GM11168 (cell line): ENCODE results near the gene DRD3.

Experiments used
- in situ Hi-C: fragments of 300-500 bp; cut with MboI; formaldehyde crosslinking; loops from one replicate; pipeline ENCODE4 v1.12.0; 2022; ENCODE audit warnings: low sequenced_read_pairs; ENCODE audit not compliant: unreplicated experiment

Gene DRD3

DNA sequence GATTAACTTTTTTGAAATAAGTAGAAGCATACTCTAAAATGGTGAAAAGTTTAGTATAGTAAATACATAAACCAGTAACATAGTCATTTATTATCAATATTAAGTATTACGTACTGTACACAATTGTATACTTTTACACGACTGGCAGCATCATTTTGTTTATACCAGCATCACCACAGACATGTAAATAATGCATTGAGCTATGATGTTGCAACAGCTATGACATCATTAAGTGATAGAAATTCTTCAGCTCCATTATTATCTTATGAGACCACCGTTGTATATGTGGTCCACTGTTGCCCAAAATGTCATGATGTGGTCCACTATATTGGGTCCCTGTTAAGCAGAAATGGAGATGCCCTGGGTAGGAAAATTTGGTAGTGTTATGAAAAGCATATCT lies 51.3 kb downstream of the DRD3 start:
- in situ Hi-C loops: no loop called here

GRCh38 chr3:114126461-114126860 lies 52.4 kb downstream of the DRD3 start:
- in situ Hi-C loops: no loop called here

DNA sequence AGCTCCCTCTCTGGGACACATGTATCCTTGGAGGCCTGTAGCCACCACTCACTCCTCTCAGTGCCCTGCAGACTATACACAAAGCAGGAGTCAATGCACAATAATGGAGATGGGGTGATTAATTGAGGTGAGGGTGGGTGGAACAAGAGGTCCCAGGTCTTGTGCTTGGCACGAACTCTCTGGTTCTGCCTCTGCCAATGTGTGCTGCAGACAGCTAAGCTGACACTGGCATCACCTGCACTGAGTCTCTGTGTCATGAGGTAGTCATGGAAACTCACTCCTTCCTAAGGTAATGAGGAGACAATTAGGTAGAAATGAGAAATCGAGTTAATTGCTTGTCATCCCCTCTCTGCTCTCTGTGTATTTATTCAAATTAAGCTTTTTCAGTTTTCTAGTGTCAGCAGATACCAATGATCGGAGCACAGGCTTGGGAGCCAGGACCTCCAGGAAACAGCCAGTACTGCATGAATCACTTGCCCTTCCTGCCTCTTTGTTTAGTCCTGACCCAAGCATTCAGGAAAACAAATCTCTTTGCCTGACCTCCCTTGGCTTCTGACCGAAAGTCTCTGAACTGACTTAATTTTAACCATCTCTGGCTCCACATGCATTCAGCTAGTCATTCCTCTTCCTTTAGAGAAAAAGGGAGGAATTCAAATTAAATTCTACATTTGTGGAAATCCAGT lies 56.7 kb downstream of the DRD3 start:
- in situ Hi-C loops: no loop called here

DNA sequence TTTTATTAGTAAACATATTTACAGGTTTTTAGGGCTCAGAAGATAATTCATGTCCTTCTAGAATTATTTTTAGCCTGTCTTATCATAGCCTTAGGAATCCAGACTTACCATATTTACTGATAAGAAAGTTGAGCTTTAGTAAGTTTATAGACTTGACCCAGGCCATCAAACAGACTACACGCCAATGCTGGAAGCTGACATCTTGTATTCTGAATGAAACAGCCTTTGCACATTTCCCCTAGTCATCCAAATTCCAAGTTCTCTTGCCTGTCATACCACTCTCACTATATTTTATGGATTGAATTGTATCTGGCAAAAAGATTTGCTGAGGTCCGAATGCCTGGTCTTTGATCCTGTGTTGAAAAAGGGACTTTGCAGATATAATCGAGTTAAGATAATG lies 58.6 kb downstream of the DRD3 start:
- in situ Hi-C loops: no loop called here

- in situ Hi-C loops: no loop called here
Measured at GRCh38 chr3:114119776-114120175, 59.1 kb downstream of the DRD3 start.

DNA sequence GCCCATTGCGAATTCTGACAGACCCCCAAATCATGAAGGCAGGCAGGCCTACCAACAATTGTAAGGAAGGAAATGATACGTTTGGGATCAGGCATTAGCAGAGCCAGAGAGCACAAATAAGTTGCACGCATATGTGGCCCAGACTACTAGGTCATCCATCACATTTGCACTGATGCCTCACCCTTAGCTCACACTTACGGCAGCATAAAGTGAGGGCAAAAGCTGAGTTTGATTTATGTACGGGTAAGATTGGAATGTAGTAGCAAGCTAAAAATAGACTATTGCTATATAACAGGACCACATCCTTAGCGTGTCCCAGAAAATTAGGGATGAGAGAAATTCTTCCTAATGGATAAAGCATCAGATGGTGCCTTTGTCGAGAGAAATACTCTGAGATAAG lies 63.7 kb downstream of the DRD3 start:
- in situ Hi-C loops: no loop called here

DNA sequence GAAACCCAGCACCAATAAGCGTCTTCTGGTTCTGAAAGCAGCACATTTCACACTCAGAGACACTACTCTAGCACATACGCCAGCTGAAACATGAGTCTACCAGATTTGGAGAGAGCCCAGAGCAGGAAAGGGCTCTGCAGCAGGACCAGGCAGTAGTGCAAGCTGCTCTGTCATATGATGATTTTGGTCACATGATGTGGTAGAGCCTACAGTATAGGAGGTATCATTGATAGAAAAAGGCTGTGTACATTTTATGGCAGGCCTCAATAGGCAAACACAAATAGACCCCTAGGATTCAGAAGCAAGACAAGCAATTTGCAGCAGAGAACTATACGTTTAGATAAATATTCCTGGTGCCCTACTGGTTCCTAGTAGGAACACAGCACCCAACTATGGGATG lies 64.1 kb downstream of the DRD3 start:
- in situ Hi-C loops: no loop called here

DNA sequence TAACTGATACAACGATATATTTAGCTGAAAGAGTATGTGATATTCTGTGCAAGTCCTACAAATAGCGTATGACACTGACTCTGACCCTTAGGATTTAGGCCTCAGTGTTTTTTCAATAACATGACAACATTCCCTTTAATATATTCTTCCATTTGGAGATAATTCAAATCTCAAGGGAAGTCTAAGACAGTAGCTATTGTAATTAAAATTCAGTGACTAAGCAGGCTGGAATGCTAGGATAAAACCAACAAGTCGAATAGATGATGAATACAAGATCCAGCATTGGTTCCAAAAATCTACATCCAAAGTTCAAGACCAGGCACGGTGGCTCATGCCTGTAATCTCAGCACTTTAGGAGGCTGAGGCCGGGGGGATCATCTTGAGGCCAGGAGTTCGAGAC lies 66.2 kb downstream of the DRD3 start:
- in situ Hi-C loops: no loop called here

DNA sequence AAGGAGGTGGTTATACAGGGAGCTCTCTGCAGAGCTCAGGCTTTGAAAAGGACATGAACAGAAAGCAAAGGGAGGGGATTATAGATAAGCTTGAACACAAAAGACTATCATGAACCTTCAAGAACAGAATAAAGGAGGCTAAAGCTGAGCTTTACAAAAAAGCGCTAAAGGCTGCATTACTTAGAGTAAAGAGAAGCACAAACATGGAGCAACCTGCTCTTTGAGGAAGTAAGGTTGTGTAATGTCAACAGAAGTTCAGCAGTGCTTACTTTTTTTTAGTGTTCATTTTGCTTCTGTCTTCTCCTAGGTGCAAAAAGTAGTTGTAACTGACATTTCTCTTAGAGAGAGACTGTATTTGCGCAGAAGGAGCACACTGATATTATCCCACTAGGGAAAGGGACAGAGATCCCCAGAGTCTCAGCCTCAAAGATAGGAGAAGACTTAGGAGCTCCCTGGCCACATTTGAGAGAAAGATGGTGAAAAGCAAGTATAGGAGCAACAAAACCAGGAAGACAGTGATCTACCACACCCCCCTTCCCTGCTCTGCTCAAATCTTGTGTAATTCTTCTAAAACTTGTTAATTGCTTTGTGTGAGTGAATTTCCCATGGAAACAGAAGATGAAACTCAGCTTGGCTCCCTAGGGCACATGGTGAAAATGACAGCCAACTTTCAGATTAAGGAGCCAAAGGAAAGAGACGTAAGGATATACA lies 67.6 kb downstream of the DRD3 start:
- in situ Hi-C loops: no loop called here

DNA sequence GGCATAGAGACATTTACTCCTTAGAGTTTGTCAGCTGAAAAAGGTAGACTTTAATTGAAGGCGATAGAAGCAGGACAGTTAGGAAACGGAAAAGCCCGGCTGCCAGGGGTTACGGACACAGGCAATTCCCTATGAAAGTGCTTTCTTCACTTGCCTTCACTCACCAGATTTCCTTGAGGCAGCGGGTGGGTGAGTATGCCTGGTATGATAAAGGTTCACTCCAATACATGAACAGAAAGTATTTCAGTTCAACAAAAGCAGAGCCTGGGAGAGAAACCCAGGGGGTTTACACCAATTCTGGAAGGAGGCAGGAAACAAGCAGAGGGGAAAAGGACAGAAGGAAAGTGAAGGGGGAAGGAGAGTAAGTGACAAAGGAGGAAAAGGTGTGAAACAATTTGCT lies 68.4 kb downstream of the DRD3 start:
- in situ Hi-C loops: no loop called here

DNA sequence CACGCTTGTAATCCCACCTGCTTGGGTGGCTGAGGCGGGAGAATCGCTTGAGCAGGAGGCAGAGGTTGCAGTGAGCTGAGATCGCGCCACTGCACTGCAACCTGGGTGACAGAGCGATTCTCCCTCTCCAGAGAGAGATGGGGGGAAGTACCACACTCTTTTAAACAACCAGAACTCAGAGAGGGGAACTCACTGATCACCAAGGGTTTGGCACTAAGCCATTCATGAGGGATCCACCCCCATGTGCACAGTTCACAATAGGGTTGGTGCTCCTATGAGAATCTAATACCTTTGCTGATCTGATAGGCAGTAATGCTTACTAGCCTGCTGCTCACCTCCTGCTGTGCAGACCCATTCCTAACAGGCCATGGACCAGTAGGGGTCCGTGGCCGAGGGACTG lies 70.7 kb downstream of the DRD3 start:
- in situ Hi-C loops: no loop called here

DNA sequence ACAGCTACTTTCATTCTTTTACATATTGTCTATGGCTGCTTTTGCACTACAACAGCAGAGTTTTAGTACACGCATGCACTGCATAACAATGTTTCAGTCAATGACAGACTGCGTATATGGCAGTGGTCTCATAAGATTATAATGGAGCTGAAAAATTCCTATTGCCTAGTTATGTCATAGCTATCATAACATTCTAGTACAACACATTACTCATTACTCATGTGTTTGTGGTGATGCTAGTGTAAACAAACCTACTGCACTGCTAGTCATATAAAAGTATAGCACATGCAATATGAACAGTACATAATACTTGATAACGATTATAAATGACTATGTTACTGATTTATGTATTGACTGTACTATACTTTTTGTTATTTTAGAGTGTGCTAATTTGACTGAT lies 74.4 kb downstream of the DRD3 start:
- in situ Hi-C loops: no loop called here

DNA sequence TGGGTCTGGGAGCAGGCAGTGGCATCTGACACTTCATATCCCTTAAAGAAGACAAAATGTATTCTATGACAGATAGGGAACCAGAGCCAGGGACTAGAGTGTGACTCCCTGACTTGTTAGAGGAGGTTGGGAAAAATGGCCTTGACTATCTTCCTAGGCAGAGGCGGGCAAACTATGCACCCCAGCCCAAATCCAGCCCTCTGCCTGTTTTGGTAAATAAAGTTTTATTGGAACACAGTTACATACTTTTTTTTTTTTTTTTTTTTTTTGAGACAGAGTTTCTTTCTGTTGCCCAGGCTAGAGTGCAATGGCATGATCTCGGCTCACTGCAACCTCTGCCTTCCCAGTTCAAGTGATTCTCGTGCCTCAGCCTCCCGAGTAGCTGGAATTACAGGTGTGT lies 75.0 kb downstream of the DRD3 start:
- in situ Hi-C loops: no loop called here

DNA sequence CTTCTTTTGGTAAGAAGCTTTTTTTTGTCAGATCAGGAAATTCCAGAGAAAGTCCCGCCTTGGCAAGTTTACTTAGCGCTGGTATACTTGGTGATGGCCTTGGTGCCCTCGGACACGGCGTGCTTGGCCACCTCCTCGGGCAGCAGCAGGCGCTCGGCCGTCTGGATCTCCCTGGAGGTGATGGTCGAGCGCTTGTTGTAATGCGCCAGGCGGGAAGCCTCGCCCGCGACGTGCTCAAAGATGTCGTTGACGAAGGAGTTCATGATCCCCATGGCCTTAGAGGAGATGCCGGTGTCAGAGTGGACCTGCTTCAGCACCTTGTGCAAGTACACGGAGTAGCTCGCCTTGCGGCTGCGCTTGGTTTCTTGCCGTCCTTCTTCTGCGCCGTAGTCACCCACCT lies 75.7 kb downstream of the DRD3 start:
- in situ Hi-C loops: no loop called here

DNA sequence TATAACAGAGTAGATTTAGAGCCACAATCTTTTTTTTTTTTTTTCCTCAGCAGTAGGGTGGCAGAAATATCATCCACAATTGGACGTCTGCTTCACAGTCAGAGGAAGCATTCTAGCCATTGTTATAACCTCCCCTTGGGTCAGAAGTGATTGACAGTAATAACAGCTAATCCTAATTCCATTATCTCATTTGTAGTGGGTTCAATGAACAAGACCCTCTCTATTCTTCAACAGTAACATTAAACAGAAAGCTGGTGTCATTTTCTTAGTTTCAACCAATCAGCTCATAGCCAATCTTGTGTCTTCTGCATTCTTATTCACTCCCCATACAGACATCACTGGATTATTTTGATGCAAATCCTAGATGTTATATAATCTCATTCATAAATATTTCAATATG lies 77.8 kb downstream of the DRD3 start:
- in situ Hi-C loops: no loop called here

DNA sequence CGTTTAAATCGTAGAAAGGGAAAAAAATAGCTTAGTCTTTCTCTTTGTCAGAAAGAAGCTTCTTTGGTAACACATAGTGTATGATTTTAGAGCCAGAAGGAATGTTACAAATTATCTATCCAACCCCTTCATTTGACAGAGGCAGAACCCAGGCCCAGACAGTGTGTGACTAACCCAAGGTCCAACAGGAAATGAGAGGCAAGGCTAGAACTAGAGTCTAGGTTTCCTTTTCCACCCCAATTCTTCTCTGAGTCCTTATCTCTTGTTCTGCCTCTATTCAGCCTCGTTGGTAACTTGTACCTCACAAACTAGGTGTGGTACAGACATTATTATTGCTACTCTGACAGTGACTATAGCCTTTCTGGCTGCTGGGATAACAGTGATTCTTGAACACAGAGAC lies 83.1 kb downstream of the DRD3 start:
- in situ Hi-C loops: no loop called here

- in situ Hi-C loops: no loop called here
Measured at GRCh38 chr3:114093596-114093995, 85.3 kb downstream of the DRD3 start.

DNA sequence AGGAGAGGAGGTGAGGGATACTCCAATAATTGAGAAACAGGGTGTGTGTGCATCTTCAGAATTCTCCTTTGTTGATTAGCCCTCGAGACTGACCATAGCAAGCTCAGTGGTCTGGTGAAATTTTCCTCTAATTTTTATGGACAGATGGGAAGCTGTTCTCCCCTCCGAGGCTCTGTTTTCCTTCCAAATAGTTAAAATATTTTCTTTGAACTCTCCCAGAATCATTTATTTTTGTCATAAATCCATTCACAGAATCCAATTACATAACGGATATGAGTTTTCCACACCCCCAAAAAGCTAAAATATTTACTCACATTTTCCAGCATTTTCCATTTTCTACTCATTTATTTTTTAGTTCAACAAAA lies 85.9 kb downstream of the DRD3 start:
- in situ Hi-C loops: no loop called here

DNA sequence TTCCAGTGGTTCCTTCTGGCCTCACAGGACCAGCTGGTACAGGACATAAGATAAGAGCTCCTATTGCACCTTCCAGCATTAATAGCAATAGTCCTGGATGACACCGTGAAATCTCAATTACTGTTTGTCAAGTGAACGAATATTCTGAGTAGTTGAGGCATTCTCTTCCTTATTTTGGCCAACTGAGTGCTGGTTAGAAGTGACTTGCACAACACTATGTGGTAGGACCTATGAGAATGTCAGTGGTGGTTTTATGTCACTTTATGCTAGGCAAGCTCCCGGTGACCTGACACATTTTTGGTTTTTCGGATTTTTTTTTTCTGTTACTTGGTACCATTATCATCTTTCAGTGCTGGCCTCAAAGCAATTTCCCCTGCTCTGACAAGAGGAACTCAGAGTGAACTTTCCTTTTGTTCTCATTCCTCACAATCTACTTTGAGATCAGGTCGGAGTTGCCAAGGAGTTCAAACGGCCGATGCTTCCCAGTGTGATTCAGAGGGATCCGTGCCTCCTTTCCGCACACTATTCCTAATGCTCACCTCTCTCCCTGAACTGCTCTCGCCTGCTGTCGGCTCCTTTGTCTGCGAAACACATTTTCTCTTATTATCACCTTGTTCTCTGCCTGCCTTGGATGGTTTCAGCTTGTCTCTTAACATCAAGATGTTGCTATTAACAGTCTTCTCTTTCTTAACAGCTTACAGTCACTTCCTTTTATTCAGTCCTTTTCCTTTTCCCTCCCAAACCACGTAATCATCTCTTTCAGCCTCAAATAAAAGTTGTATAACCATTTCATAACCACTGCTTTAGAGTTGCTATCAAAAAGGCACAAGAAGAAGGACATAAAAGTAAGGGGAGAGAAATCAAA lies 86.5 kb downstream of the DRD3 start:
- in situ Hi-C loops: no loop called here

DNA sequence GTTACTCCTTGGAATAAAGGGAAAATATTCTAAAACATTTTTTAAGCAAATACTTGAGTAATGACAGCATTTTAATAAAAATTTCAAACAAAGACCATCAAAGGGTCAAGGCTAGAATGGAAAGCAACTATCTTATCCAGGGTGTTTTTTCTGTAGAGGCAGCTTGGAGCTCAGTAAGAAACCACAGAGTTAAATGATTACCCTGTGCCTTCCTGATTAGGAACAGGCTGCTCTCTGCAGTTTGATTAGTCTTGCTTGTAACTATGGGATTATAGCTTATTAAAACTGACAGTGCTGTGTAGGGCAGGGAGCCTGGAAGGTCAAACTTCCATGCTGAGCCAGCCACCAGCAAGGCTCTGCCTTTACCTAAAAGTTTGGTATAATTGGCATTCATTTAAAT lies 89.2 kb downstream of the DRD3 start:
- in situ Hi-C loops: no loop called here

- in situ Hi-C loops: no loop called here
Measured at GRCh38 chr3:114086356-114086755, 92.5 kb downstream of the DRD3 start.
